Esophagus muscularis mucosa (tissue), 4 donors: ENCODE data around the gene SDHB. TPM values are rescaled to one million over a fixed set of nuclear protein-coding genes. Genes with fewer than 3 reads are reported as not detected.

Source experiments
- DNase-seq: peaks from one replicate; pipeline ENCODE4 v3.0.0-alpha.2; 2017; ENCODE audit errors: extremely low spot score
- H3K27ac ChIP-seq, 4 donors: fragments of 200-600 bp; sonication (generic); replicated peaks in 1 of 4; 1 replicate in 3 of 4; 2 replicates in 1 of 4; pipeline ENCODE4 v1.5.1; 2016 to 2019; ENCODE audit warnings: mild to moderate bottlenecking in 1 of 4
- H3K27me3 ChIP-seq, 4 donors: fragments of 200-600 bp; sonication (generic); one replicate each; pipeline versions ENCODE4 v1.5.1 to v1.6.0; 2016 to 2019
- H3K36me3 ChIP-seq, 4 donors: fragments of 200-600 bp; sonication (generic); one replicate each; pipeline ENCODE4 v1.5.1; 2016 to 2019
- H3K4me1 ChIP-seq, 4 donors: fragments of 200-600 bp; sonication (generic); one replicate each; pipeline ENCODE4 v1.5.1; 2016 to 2019
- H3K4me3 ChIP-seq, 4 donors: fragments of 200-600 bp; sonication (generic); 1 replicate in 2 of 4; 2 replicates in 2 of 4; pipeline ENCODE4 v1.5.1; 2016 to 2019; ENCODE audit warnings: mild to moderate bottlenecking in 4 of 4, moderate library complexity in 1 of 4
- H3K9me3 ChIP-seq, 4 donors: fragments of 200-600 bp; sonication (generic); 1 replicate in 3 of 4; 2 replicates in 1 of 4; pipeline ENCODE4 v1.5.1; 2016 to 2019
- CTCF ChIP-seq, 3 experiments: fragments of 200-600 bp in 2 of 3; fragments of 450-650 bp in 1 of 3; sonication (generic) in 2 of 3; IDR thresholded peaks; one replicate each; pipeline ENCODE4 v1.5.1; 2017 to 2019; ENCODE audit warnings: antibody characterized with exemption in 3 of 3, mild to moderate bottlenecking in 2 of 3, moderate library complexity in 1 of 3
- EP300 ChIP-seq: sonication (generic); formaldehyde crosslinking; IDR thresholded peaks from one replicate; pipeline ENCODE4 v1.6.1; 2017; ENCODE audit warnings: antibody characterized with exemption
- POLR2A ChIP-seq: fragments of 450-650 bp; IDR thresholded peaks from one replicate; pipeline ENCODE4 v1.6.1; 2017; ENCODE audit warnings: antibody characterized with exemption, moderate library complexity, mild to moderate bottlenecking, low read depth
- POLR2AphosphoS5 ChIP-seq, 2 donors: sonication (generic); formaldehyde crosslinking; IDR thresholded peaks; one replicate each; pipeline ENCODE4 v1.6.1; 2017; ENCODE audit warnings: antibody characterized with exemption in 2 of 2
- WGBS: methylation state at CpG from one replicate; pipeline ENCODE4 v1.1.5; 2018; 5-methylcytosine and 5-hydroxymethylcytosine counted together
- intact Hi-C: fragments of 100-400 bp; cut with DNase I; formaldehyde crosslinking; loops from one replicate; pipeline ENCODE4 v1.15.1; 2023
- total RNA-seq, 4 donors: library from RNA; depleted of rRNA; stranded (reverse); fragments of >200 nt; gene quantifications; one replicate each; pipeline versions ENCODE4 v1.1.0 to v1.2.1, GENCODE V29; 2016

The SDHB gene
- total RNA-seq, 4 donors from 2014 or later = 95.4 to 129 (median 120) TPM

GRCh38 chr1:17045634-17046333 is 8.0 kb downstream of the SDHB start:
- Histone ChIP-seq H3K4me3 (peak overlapping the region; percentile 23 to 39 (median 31)), H3K27me3 (no peaks in the 10 kb centered on the region), H3K36me3 (peaks cover 39 to 66% (median 55%) of the 10 kb centered on the region in 4 donors), H3K9me3 (peaks cover 0 to 4% (median 0%) of the 10 kb centered on the region in 4 donors), H3K4me1 (peaks cover 12 to 40% (median 20%) of the 10 kb centered on the region in 4 donors), H3K27ac (peak overlapping the region; percentile 11 to 48 (median 32))
- WGBS = 33% methylated on average over 9 of the region's 9 CpGs
- intact Hi-C loops = loop anchor here (2.0 to 5.0 kb wide), 2 partner anchors 33 to 95 kb away; partner anchors contain the start of gene ATP13A2
- TF ChIP-seq EP300 (no peak), POLR2A (no peak), CTCF (IDR thresholded peaks at IDR 0.05) (peak; percentile 75 to 80 (median 79)), POLR2AphosphoS5 (IDR thresholded peaks at IDR 0.05) (no peak)
- no peak for DNase-seq

- H3K9me3 ChIP-seq = peaks cover 0 to 4% (median 0%) of the 10 kb centered on the region in 4 donors
- H3K4me1 ChIP-seq = peaks cover 12 to 34% (median 18%) of the 10 kb centered on the region in 4 donors
- H3K36me3 ChIP-seq = peaks cover 38 to 69% (median 58%) of the 10 kb centered on the region in 4 donors
- no peaks in the 10 kb centered on the region for H3K27me3 ChIP-seq
- no peak for DNase-seq
- intact Hi-C loops = loop anchor here (2.0 to 5.0 kb wide), 2 partner anchors 33 to 94 kb away; partner anchors contain the start of gene ATP13A2
- H3K27ac ChIP-seq = peak overlapping the region in 2 of 4 donors; percentile 18 to 47
- no peak for TF ChIP-seq POLR2AphosphoS5 (IDR thresholded peaks at IDR 0.05)
- TF ChIP-seq EP300 = no peak
- TF ChIP-seq CTCF (IDR thresholded peaks at IDR 0.05) = no peak
- no peak for TF ChIP-seq POLR2A
- WGBS = 63% methylated on average over 5 of the region's 5 CpGs
- no peak overlapping the region for H3K4me3 ChIP-seq
Measured at GRCh38 chr1:17045150-17045549, 8.7 kb downstream of the SDHB start.

- peaks cover 33 to 69% (median 54%) of the 10 kb centered on the region in 4 donors for H3K36me3 ChIP-seq
- intact Hi-C loops = loop anchor here (2.0 kb wide), 2 partner anchors 87 to 93 kb away; no protein-coding TSS in a partner anchor
- no peaks in the 10 kb centered on the region for H3K27me3 ChIP-seq
- H3K27ac ChIP-seq = no peak overlapping the region
- no peak for DNase-seq
- no peak for TF ChIP-seq EP300
- no peak for TF ChIP-seq POLR2AphosphoS5 (IDR thresholded peaks at IDR 0.05)
- TF ChIP-seq CTCF (IDR thresholded peaks at IDR 0.05) = no peak
- no peak for TF ChIP-seq POLR2A
- H3K4me3 ChIP-seq = no peak overlapping the region
- WGBS = 85% methylated on average over 5 of the region's 5 CpGs
- peaks cover 0 to 4% (median 0%) of the 10 kb centered on the region in 4 donors for H3K9me3 ChIP-seq
- H3K4me1 ChIP-seq = peaks cover 12 to 34% (median 18%) of the 10 kb centered on the region in 4 donors
Measured at GRCh38 chr1:17043676-17044075, 10.2 kb downstream of the SDHB start.

- TF ChIP-seq EP300 (no peak), POLR2A (no peak), CTCF (IDR thresholded peaks at IDR 0.05) (no peak)
- Histone ChIP-seq H3K27ac (no peak overlapping the region), H3K36me3 (peaks cover 42 to 84% (median 66%) of the 10 kb centered on the region in 4 donors), H3K4me1 (peaks cover under 1 to 6% (median 2%) of the 10 kb centered on the region in 4 donors), H3K4me3 (no peak overlapping the region), H3K9me3 (peaks cover 0 to 4% (median 0%) of the 10 kb centered on the region in 4 donors), H3K27me3 (no peaks in the 10 kb centered on the region)
- no peak for DNase-seq
- intact Hi-C loops = no loop called here
- 81% methylated on average over 1 of the region's 1 CpG for WGBS
Measured at GRCh38 chr1:17040135-17040534, 13.7 kb downstream of the SDHB start.
